Kidney capillary endothelial cell (primary cell): ENCODE results near the gene GPC1.
"Not testable (repeated sequence)": the region's sequence is repeated elsewhere in the genome, so short reads cannot be mapped to it uniquely, and the experiment has no call there.

ENCODE experiments used
- DNase-seq: peaks from one replicate; pipeline ENCODE4 v3.0.0-alpha.2; 2018; ENCODE audit warnings: low spot score

Gene GPC1, protein sequence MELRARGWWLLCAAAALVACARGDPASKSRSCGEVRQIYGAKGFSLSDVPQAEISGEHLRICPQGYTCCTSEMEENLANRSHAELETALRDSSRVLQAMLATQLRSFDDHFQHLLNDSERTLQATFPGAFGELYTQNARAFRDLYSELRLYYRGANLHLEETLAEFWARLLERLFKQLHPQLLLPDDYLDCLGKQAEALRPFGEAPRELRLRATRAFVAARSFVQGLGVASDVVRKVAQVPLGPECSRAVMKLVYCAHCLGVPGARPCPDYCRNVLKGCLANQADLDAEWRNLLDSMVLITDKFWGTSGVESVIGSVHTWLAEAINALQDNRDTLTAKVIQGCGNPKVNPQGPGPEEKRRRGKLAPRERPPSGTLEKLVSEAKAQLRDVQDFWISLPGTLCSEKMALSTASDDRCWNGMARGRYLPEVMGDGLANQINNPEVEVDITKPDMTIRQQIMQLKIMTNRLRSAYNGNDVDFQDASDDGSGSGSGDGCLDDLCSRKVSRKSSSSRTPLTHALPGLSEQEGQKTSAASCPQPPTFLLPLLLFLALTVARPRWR

DNA sequence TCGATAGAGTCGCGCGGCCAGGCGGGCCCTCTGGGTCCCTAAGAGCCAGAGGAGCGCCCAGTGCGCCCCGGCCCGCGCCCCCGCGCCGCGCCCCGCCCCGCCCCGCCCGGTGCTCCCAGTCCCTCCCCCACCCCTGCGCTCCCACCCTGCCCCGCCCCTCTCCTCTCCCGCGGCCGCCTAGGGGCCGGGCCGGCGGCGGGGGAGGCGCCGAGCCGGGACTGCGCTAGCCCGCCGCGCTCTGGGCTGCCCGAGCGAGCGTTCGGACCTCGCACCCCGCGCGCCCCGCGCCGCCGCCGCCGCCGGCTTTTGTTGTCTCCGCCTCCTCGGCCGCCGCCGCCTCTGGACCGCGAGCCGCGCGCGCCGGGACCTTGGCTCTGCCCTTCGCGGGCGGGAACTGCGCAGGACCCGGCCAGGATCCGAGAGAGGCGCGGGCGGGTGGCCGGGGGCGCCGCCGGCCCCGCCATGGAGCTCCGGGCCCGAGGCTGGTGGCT, at the start of gene GPC1:
Gene GPC1 (plus strand): TSS at position 207 of the 491 bp plus-strand sequence. CDS start 256 bp downstream, at position 463.
- DNase-seq = peak; percentile 30

DNA sequence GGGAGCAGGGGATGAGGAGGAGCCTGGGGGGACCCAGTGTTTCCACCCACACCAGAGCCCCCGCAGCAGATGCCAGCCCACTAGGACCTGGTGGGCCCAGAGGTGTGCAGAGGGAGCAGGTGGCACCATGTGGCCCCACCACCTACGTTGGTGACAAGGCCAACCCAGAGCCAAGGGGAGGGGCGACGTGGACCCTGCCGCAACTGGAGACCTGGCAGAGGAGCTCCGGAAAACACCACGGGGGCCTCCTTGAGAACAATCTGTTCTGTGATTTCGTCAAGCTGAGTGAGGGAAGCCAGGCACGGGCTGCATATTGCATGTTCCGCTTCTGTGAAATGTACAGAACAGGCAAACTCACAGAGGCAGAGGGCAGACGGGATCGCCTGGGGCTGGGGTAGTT, 49.1 kb upstream of the GPC1 start:
- no peak for DNase-seq

DNA sequence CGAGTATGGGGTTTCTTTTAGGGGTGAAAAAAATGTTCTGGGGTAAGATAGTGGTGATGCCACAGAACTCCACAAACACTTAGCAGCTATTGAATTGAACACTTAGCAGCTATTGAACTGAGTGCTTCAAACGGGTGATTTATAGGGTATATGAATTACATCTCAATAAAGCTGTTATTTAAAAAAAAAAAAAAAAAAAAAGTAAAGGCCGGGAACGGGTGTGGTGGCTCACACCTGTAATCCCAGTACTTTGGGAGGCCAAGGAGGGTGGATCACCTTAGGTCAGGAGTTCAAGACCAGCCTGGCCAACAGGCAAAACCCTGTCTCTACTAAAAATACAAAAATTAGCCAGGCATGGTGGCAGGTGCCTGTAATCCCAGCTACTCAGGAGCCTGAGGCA, 48.7 kb upstream of the GPC1 start:
- not testable (repeated sequence) for DNase-seq

DNA sequence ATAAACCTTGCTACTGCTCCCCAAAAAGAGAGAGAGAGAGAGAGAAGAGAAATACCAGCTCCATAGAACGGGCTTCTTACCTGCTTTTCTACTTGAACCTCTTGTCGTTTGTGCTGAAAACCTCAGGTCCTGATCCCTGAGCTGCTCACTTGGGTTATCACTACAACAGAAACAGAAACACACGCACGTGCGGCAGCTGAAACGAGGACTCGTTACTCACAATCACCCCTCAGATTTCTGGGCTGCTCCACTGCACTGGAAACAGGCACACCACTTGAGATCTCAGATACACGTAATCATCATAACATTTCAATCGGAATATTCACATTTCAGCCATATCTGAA, 48.2 kb upstream of the GPC1 start:
- no peak for DNase-seq

DNA sequence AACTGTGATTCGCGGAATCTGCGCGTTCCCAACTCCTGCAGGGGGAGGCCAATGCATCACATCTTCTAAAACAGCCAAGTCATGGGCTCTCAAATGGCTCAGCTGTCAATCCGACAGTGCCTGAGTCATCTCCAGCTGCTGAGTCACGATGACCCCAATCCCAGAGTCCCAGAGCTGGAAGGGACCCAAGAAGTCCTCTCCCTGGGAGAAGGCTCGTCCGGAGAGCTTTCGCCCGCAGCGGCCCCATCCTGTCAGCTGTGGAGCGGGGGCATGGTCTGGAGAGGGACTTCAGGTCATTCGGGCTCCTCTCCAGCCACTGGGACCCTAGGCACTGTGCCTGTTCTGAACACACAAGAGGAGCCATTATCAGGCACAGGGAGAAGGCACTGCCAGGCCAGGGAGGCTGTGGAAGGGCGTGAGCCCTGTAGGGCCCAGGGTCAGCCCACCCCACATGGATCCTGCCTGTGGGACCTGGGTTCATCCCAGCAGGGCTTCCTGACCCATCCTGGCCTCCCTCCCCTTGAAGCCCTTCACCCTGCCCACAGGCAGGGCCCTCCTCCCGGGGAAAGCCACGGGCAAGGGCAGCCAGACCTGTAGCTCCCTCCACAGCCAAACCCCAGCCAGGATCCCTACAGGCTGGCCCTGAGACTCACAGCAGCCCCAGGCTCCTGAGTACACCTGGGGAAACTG, 47.6 kb upstream of the GPC1 start:
- DNase-seq = peak; percentile 30

DNA sequence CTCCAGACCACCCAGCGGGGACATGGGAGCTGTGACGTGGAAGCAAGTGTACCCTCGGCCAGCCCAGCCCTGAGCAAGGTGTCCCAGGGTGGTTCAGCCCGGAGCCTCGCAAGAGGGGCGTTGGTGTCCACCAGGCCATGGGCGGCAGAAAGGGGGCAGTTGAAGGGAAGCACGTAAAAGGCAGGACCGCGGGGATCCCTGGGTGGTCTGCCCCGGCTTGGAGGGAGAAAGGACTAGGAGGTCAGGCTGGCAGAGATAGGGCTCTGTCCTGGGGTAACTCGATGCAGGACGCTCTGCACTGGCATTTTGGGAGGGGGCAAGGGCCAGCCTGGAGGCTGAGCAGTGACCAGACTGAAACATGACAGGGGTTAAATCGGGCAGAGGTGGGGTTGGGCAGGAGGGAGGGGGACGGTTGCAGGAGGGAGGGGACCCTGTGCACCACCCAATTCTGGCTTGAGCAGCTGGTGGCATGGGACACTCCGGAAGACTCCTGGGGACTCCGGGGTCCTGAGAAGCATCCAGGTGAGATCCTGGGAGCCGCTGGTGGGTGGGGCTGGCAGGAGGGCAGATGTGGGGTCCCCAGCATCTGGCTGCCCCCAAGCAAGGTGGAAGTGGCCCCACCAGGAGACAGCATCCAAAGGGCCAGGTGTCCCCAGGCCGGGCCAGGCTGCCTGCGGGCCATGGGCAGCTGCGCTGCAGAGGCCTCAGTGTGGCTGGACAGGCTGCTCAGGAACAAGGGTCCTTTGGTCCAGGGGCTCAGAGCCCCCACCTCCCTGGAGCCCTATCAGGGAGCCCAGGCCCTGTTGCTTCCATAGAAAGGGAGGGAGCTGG, 46.8 kb upstream of the GPC1 start:
- DNase-seq = no peak

DNA sequence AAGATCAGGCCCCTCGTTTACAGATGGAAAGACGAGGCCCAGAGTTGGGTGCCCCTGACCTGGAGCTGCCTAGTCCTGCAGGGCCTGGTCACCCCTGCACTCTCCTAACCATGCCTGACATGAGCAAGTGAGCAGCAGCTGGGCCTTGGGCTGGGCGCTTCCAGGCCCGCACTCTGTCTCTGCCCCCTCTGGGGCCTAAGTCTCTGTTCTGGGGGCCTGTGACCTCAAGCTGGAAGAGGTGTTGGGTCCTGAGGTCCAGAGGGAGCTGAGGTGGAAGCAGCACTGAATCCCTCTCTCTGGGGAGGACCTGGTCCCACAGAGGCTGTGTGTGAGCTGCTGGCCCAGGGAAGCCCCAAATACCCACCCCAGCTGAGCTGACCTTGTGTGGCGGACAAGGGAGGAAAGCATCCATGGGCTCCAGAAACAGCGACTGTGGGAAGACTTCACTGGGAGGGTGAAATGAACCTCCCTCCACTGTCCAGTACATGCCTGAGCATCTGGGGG, 46.1 kb upstream of the GPC1 start:
- no peak for DNase-seq

DNA sequence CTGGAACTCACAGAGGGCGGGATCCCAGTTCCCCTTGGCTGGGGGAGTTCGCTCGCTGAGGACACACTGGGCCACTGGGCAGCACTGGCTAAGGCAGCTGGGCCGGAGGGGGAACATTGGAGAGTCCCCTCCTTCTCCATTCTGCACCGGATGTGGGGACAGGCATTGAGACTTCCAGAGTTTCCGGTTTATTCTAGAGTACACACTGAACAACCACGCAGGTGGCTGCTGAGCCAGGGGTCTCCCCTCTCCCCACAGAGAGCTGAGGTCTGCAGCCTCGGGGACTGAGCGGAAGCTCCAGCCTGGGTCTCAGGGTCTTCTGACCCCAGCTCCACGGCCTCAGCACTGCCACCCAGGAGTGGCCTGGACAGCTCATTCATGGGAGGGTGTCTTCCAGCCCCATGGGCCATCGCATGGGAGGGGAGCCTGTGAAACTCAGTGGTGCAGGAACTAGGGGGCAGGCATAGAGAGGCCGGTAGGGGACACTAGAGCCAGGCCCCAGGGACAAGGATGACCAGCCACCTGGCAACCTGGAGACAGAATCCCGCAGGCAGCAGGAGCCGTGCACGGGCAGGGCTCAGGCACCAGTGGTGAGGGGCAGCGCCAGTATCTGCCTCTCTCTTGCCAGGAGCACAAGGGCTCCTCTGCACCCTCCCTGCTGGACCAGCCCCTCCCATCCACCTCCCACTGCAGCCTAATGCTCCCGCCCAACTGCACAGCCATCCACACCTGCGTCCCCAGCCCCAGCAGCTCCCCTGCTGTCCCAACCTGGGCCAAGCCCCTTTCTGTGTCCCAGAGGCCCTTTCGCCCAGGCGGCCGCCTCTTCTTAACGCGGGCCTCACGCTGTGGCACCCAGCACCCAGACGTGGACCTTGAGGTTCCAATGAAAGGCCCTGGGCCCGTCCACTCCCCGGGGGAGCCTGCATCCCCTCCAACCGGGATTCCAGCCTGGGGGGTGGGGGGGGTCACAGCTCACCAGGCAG, 45.1 kb upstream of the GPC1 start:
- DNase-seq = no peak

DNA sequence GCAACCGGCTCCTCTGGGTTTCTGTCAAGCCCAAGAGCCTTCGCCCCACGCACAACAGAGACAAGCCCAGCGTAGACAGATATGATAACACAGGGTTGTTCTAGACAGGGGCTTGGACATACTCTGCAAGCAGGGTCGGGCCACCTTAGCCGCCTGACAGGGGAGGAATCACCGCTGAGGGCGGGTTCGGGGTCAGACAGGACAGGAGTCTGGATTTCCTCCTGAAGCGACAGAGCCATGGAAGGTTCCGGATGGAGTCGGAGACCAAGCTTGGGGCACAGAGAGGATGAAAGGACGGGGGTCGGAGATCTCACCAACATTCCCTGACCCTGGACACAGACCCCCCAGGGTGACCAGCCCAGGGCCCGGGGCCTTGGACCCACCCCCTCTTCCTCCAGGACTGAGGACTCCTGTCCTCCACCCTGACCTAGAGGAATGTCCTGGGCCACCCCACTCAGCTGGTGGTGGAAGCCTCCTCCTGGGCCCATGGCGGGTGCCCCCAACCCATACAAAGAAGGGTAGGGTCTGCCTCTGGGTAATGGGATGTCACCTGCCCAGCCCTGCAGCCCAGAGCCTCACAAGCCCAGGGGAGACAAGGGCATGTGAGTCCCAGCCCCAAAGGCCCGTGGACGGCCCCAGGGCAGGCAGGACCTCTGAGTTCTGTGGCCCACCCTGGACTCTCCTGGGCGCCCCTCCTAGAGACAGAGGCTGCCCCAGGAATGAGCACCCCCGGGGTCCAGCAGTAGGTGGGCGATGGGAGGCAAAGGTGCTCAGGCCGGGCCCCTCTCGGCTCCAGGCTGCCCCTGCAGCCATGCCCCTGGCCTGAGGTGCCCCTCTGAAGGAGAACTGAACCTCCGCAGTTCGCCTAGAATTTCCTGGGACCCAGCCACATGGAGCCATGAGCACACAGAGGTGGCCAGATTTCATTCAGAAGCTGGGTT, 44.1 kb upstream of the GPC1 start:
- no peak for DNase-seq

DNA sequence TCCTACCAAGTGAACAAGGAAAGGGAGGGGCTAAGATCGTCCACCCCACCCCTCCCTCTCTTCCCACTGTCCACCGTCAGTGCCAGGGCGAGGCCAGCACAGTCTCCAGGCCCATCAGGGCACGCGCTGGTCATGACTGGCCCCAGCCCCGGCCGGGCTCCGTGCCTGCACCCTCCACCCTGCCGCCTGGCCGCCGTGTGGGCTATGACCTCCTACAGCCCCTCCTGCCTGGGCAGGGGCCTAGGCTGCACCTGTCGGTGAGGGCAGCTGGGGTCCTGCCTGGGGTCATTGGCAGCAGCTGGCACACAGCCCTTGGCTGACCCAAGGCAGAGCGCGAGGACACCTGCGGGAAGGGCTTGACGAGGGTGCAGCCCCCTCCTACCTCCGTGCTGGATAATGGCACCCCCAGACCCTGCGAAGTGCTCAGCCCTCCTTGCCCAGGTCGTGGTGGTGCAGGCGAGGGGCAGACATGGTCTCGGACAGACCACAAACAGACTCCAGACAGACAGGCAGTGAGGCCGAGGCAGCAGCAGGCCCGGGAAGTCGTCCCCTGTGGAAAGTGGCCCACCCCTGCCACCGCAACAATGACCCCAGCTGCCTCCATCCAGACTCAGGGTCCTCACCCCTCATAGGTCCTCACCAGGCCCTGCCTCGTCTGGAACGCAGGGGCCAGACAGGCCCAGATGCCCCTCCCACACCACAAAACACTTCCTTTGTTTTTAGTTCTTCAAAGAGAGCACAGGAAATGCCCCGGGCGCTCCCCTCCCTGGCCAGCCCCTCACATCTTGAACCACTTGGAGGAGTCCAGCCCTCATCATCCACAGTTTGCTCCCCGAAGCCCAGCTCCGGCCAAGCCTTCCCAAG, 43.1 kb upstream of the GPC1 start:
- no peak for DNase-seq

DNA sequence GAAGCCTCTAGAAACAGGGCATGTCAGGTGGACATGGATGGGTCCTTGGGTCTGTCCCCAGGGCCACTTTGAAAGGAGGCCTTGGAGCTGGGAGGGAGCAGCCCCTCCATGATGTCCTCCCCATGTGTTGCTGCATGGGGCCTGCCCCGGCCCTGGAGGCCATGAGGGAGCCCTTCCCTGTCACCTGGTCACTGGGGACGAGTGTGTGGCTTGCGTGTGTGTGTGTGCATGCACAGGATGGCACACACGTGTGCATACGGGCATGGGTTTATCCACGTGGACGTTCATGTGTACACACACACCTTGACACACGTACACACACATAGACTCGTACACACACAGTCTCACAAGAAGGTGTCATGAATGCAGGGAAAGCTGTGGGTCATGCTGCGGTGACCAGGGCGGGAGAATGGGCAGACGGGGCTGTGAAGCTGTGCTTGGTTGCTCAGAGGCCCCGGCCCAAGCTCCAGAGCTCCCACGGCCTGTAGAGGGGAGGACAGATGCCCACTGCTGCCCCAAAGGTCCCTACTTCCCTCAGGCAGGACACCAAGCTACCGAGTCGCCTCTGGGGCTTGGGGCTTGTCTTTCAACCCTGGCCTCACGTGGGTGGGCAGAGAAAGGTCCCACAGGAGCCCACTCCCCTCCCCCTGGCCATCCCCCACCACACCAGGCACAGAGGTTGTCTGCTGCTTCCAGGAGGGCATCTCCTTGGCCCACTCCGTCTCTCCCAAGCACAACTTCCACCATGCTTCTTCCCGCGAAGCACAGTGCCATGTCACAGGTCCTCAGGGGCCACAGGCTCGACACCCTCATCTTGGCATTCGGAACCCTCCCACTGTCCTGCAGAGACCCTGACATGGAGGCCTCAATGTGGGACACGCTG, 42.3 kb upstream of the GPC1 start:
- DNase-seq = no peak

DNA sequence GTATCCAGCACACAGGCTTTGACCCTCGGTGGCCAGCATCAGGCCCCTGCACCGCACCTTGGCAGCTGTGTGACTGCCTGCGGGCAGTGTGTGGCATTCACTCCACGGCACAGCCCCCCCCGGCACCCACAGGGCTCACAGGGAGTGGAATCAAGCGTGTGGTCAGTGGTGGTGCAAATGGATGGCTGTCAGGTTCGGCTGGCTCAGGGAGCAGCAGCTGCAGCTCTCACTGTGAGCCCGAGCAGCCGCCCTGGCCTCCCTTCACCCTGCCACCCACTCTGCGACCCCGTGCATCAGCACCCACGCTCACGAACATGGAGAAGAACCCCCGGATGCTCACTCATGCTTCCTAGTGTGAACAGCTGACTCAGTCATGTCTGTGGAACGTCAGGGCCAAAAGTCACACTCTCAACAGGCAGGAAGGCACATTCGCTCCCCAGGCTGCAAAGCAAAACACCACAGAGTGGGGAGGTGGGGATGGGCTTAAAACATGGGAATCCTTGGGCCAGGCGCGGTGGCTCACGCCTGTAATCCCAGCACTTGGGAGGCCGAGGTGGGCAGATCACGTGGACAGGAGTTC, 41.5 kb upstream of the GPC1 start:
- DNase-seq = no peak

DNA sequence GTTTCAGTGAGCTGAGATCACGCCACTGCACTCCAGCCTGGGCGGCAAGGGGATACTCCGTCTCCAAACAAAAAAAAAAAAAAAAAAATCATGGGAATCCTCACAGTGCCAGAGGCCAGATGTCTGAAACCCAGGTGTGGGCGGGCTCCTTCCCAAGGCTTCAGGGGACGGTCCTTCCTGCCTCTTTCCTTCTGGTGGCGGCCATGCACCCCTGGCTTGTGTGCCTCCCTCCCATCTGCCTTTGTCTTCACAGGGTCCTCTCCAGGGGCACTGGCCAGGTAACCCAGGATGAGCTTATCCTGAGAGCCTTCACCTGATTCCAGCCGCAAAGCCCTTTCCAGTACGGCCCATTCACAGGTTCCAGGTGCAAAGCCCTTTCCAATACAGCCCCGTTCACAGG, 40.9 kb upstream of the GPC1 start:
- no peak for DNase-seq

DNA sequence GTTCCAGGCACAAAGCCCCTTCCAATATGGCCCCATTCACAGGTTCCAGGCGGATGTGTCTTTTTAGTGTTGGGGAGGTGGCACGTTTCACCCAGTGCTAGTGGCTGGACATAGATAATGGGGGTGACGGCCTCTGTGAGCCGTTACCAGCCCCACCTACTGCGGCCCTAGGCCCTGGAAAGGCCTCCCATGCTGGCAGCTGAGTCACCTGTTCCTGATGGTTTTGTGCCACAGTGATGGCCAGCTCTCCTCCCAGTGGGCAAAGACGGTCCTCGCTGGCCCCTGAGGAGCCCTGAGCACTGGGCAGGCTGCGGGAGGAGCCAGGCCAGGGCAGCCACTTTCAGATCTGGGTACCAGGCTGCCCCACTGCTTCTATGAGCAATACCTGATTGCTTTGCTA, 40.0 kb upstream of the GPC1 start:
- DNase-seq = no peak

DNA sequence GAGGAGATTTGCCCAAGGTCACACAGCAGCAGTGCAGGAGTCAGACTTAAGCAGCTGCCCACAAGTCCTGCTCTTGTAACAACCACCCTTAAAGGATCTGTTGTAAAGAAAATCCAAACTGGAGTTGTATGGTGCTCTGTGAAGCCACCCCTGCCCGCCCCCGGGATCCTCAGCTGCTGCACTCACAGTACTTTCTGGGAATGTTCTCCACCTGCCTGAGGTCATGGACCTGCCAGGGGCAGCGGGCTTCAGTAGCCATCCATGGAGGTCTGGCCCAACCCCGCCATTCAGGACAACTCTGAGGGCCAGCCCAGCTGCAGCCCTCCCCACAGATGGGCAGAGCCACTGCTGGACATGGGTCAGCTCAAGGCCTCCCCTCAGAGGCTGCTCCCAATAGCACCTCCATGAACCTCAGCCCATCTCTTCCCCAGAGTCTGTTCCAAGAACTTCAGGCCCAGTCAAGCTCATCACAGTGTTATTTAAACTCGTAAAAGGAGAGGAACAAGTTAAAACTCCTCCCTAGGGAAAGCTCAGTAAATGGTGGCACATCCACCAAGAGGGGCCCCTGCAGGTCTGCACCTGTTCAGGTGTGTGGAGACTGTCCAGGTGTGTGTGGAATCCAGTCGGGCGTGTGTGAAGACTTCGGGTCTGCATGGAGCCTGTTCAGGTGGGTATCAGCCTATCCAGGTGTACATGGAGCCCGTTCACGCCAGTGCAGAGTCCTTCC, 39.4 kb upstream of the GPC1 start:
- no peak for DNase-seq
